Fibroblast of skin of back (primary cell): ENCODE results near the gene NRN1L.
A peak's percentile ranks its signal among the peaks of the same experiment; 100 is the strongest.
"Not testable (repeated sequence)": the region's sequence is repeated elsewhere in the genome, so short reads cannot be mapped to it uniquely, and the experiment has no call there.

Experiments used
- DNase-seq: peaks from one replicate; pipeline ENCODE4 v3.0.0-alpha.2; 2013

Gene NRN1L

DNA sequence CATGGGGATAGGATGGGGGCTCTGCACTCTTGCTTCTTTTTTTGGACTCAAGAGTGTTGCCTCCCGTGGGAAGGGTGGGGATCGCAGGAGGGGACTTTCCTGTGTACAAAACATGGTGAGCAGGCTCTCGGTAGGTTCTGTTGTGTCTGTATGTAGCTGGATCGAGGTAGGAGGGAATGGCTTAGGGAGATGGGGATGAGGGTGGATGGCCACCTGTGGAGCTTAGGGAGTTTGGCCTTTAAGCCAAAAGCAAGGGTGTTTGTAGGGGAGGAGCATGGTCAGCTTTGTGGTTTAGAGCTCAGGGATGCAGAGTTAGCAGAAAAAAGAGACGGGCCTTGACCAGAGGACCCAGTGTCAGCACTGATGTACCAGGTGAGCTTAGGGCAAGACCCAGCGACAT, 22.8 kb upstream of the NRN1L start:
- DNase-seq: no peak

DNA sequence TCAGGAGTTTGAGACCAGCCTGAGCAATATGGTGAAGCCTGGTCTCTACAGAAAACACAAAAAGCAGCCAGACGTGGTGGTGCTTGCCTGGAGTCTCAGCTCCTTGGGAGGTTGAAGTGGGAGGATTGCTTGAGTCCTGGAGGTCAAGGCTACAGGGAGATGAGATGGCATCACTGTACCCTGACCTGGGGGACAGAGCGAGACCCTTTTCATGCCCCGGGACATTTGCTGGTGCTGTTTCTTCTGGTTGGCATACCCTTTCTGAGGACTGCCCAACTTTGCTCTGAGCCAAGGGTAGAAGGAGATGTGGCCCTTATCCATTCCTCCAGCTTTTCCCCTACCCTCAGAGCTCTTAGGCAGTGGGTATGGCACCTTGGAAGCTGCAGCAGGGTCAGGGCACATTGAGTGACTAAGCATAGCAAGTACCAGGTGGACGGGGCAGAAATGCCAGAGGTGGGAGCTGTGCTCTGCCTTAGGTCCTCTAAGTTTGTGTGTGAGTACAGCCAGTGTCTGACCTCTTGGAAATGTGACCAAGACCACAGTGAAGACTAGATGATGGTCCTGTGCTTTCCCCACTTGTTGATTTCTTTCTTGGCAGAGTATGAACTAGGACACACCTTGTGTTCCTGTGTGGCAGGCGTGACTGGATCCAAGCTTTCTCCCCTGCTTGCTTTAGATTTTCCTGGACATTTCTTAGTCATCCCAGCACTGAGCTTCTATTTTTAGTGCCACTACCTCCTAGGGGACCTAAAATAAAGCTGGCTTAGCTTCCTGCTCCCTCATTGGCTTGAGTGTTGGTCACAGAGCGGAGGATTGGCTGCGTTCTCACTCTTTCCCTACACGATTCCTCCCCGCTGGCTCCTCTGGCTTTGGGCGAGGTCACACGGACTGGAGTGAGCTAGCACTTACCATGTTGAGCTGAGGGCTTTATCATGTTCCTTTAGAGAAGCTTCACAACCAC, 21.8 kb upstream of the NRN1L start:
- peak; percentile 91 for DNase-seq

DNA sequence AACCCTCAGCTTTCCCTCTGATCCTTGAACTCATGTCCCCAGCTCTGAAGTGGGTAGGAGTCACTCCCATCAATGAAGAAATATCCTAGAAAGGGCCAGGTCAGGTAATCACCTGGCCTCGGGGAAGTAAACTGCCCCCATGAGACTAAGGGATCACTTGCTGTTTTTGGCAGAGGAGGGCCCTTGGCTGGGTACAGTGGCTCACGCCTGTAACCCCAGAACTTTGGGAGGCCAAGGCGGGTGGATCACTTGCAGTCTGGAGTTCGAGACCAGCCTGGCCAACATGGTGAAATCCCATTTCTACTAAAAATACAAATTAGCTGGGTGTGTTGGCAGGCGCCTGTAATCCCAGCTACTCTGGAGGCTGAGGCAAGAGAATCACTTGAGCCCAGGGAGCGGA, 20.6 kb upstream of the NRN1L start:
- DNase-seq: not testable (repeated sequence)

DNA sequence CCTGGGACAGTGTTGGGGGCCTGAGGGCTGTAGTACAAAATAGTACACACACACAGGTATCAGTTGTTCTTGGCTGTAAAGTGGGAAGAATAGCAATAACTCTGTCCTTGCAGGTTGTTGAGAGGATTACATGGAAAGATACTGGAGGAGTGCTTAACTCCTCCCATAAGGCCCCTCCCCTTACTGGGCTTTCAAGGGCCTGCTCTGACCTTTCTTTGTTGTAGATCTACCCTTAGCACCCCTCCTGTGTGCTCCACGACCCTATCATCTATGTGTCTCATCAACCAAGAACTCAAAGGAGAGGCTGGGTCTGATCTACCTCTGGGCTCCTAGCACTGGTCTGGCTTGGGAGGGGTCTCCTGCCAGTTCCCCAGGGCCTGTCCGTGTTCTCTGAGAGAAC, 20.1 kb upstream of the NRN1L start:
- no peak for DNase-seq

DNA sequence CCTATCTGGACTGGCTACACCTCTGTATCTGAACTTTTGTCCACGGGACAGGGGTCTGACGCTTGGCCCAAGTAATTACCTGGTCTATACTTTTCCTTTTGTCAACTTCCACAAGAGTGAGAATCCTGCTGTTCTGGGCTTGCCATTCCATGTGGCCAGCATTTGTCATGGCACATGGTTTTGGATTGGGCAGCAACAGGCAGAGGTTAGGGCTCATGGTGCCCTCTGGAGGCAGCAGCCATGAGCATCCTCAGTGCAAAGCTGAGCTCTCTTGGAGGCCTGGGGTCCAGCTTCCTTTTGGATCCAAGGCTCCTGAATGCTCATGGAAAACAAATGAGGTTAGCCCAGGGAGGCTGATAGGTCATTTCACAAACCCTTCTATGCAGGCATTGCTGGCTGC, 19.4 kb upstream of the NRN1L start:
- no peak for DNase-seq

- no peak for DNase-seq
Observed at GRCh38 chr16:67868290-67868689, 16.4 kb upstream of the NRN1L start.

GRCh38 chr16:67869653-67870052, 15.0 kb upstream of the NRN1L start:
- DNase-seq: no peak

DNA sequence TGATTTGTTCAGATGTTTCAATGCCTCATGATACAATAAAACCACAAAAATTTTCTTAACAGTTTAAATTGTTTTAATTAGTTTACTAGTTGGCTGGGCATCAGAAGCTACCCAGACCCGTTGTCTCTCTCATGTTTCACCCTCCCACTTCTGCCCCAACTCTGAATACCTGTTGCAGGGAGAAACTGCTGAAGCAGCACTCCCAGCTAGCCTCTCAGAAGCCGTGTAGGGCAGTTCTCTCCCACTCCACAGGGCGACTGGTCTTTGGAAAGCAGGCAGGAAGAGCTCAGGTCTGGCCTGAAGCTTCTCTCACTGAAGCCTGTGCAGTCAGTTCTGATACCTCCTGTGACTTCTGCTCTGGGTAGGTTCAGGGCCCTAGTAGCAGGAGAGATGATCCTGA, 13.4 kb upstream of the NRN1L start:
- DNase-seq: no peak

GRCh38 chr16:67872131-67872630, 12.5 kb upstream of the NRN1L start:
- no peak for DNase-seq

- DNase-seq: peak; percentile 78
Observed at GRCh38 chr16:67872631-67873434, 11.9 kb upstream of the NRN1L start, which contains the start of gene EDC4. Gene EDC4 (plus strand): TSS chr16:67873052. CDS start chr16:67873262, 210 bp downstream.

GRCh38 chr16:67873435-67874370, 11.0 kb upstream of the NRN1L start:
- DNase-seq: no peak

GRCh38 chr16:67874372-67874771, 10.3 kb upstream of the NRN1L start:
- no peak for DNase-seq

GRCh38 chr16:67877064-67877463, 7.6 kb upstream of the NRN1L start:
- DNase-seq: no peak

- DNase-seq: no peak
Observed at GRCh38 chr16:67878232-67878631, 6.5 kb upstream of the NRN1L start.

DNA sequence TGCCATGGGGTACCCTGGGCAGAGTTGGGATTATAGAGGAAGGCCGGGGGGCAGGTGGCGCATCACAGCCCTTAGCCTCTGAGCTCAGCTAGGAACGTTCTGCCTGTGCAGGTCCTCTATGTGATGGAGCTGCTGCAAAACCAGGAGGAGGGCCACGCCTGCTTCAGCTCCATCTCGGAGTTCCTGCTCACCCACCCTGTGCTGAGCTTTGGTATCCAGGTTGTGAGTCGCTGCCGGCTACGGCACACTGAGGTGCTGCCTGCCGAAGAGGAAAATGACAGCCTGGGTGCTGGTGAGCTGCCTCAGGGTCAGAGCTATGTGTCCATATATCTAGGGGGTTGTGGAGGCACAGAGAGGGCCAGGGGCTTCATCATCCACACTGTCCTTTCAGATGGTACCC, 5.8 kb upstream of the NRN1L start:
- DNase-seq: no peak

GRCh38 chr16:67879462-67879861, 5.2 kb upstream of the NRN1L start:
- no peak for DNase-seq

DNA sequence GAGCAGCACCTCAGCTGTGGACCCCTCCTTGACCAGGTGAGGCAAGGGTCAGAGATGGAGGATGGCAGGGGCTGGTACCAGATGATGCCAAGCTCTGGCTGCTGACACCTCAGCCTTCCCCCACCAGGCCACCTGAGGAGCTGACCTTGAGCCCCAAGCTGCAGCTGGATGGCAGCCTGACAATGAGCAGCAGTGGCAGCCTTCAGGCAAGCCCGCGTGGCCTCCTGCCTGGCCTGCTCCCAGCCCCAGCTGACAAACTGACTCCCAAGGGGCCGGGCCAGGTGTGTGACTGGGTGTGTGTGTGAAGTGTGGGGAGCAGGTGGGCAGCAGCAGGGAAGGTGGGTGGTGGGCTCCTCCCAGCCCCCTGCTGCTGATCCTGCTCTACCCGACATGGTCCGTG, 4.7 kb upstream of the NRN1L start:
- DNase-seq: no peak

- no peak for DNase-seq
Observed at GRCh38 chr16:67880584-67880983, 4.1 kb upstream of the NRN1L start.

- no peak for DNase-seq
Observed at GRCh38 chr16:67881621-67882161, 3.0 kb upstream of the NRN1L start.

DNA sequence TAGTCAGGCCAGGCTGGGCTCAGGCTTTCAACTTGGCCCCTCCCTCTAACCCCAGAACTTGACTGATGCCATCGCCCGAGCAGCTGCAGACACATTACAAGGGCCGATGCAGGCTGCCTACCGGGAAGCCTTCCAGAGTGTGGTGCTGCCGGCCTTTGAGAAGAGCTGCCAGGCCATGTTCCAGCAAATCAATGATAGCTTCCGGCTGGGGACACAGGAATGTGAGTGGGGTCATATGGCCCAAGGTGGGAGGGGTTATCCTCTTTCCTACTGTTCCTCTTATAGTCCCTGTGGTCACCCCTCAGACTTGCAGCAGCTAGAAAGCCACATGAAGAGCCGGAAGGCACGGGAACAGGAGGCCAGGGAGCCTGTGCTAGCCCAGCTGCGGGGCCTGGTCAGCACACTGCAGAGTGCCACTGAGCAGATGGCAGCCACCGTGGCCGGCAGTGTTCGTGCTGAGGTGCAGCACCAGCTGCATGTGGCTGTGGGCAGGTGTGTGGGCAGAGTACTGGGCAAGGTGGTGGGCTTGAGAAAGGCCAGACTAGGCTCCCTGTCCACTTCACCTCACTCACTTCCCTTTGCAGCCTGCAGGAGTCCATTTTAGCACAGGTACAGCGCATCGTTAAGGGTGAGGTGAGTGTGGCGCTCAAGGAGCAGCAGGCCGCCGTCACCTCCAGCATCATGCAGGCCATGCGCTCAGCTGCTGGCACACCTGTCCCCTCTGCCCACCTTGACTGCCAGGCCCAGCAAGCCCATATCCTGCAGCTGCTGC, 2.1 kb upstream of the NRN1L start:
- DNase-seq: no peak
